DND-41 (cell line): ENCODE measurements around the gene NMBR.
A peak's percentile ranks its signal among the peaks of the same experiment; 100 is the strongest.
"Not testable (repeated sequence)": the region's sequence is repeated elsewhere in the genome, so short reads cannot be mapped to it uniquely, and the experiment has no call there.

ENCODE experiments used
- ATAC-seq: fragments of 200-7000 bp; cut with Tn5 transposase; 3 replicates; pipeline ENCODE4 v1.9.1; 2021; ENCODE audit warnings: low read depth; ENCODE audit not compliant: insufficient read depth
- DNase-seq: peaks from one replicate; pipeline ENCODE4 v3.0.0-alpha.2; 2020
- H2AFZ ChIP-seq: 2 replicates; pipeline ENCODE4 v1.6.0; 2012; ENCODE audit warnings: low read depth, low read length
- H3K27ac ChIP-seq: 2 replicates; pipeline ENCODE4 v1.5.1; 2012; ENCODE audit warnings: low read length, inconsistent platforms
- H3K27me3 ChIP-seq: fragments of 200-600 bp; sonication (generic); 2 replicates; pipeline ENCODE4 v1.6.0; 2012; ENCODE audit warnings: low read length, mild to moderate bottlenecking, inconsistent platforms; ENCODE audit not compliant: insufficient read depth, poor library complexity
- H3K36me3 ChIP-seq: 2 replicates; pipeline ENCODE4 v1.5.1; 2012; ENCODE audit warnings: low read length, inconsistent platforms; ENCODE audit not compliant: insufficient read depth
- H3K4me1 ChIP-seq: 2 replicates; pipeline ENCODE4 v1.5.1; 2012; ENCODE audit warnings: mild to moderate bottlenecking, low read length; ENCODE audit not compliant: insufficient read depth
- H3K4me2 ChIP-seq: 2 replicates; pipeline ENCODE4 v1.6.0; 2012; ENCODE audit warnings: mild to moderate bottlenecking, moderate library complexity, low read length, inconsistent platforms; ENCODE audit not compliant: insufficient read depth
- H3K4me3 ChIP-seq, 2 experiments: fragments of 200-600 bp in 1 of 2; shearing (Covaris generic) in 1 of 2; 2 replicates each; pipeline ENCODE4 v1.5.1; 2012 to 2016; ENCODE audit warnings: inconsistent platforms in 2 of 2, low read length in 2 of 2, mild to moderate bottlenecking in 2 of 2, low read depth in 1 of 2, moderate library complexity in 1 of 2
- H3K79me2 ChIP-seq: 2 replicates; pipeline ENCODE4 v1.6.0; 2012; ENCODE audit warnings: low read length, inconsistent platforms; ENCODE audit not compliant: insufficient read depth
- H3K9ac ChIP-seq: 2 replicates; pipeline ENCODE4 v1.6.0; 2012; ENCODE audit warnings: low read depth, mild to moderate bottlenecking, inconsistent platforms, low read length, moderate library complexity
- H3K9me3 ChIP-seq: 2 replicates; pipeline ENCODE4 v1.5.1; 2012; ENCODE audit warnings: low read length, moderate library complexity, mild to moderate bottlenecking, inconsistent platforms; ENCODE audit not compliant: insufficient read depth, severe bottlenecking
- H4K20me1 ChIP-seq: 2 replicates; pipeline ENCODE4 v1.6.0; 2012; ENCODE audit warnings: low read length; ENCODE audit not compliant: insufficient read depth
- CTCF ChIP-seq: IDR thresholded peaks from 2 replicates; pipeline ENCODE4 v1.5.1; 2012; ENCODE audit warnings: borderline replicate concordance, low read length, moderate library complexity, mild to moderate bottlenecking; ENCODE audit not compliant: poor library complexity, severe bottlenecking; ENCODE audit errors: extremely low read depth
- EZH2 ChIP-seq: IDR thresholded peaks from 3 replicates; pipeline ENCODE4 v1.6.1; 2012; ENCODE audit warnings: borderline replicate concordance, low read depth, mild to moderate bottlenecking, moderate library complexity, low read length, inconsistent platforms; ENCODE audit not compliant: severe bottlenecking

NMBR gene

GRCh38 chr6:142118925-142119324 lies 28.0 kb downstream of the NMBR start:
- Histone ChIP-seq H3K79me2 (no peaks in the 10 kb centered on the region), H4K20me1 (no peaks in the 10 kb centered on the region), H3K4me2 (no peak overlapping the region), H3K4me3 (no peak overlapping the region), H3K27me3 (no peaks in the 10 kb centered on the region), H3K9ac (no peak overlapping the region), H2AFZ (no peak overlapping the region), H3K4me1 (no peaks in the 10 kb centered on the region), H3K36me3 (no peaks in the 10 kb centered on the region), H3K27ac (no peak overlapping the region), H3K9me3 (no peaks in the 10 kb centered on the region)
- DNase-seq (no peak), ATAC-seq (no peak)
- TF ChIP-seq CTCF (no peak), EZH2 (no peak)

- Histone ChIP-seq H3K36me3 (no peaks in the 10 kb centered on the region), H4K20me1 (no peaks in the 10 kb centered on the region), H3K9ac (no peak overlapping the region), H3K27ac (no peak overlapping the region), H3K4me2 (no peak overlapping the region), H2AFZ (no peak overlapping the region), H3K9me3 (no peaks in the 10 kb centered on the region), H3K27me3 (no peaks in the 10 kb centered on the region), H3K4me3 (no peak overlapping the region), H3K4me1 (no peaks in the 10 kb centered on the region), H3K79me2 (no peaks in the 10 kb centered on the region)
- DNase-seq (no peak), ATAC-seq (no peak)
- TF ChIP-seq EZH2 (no peak), CTCF (no peak)
Measured at GRCh38 chr6:142118328-142118727, 28.6 kb downstream of the NMBR start.

GRCh38 chr6:142117366-142117765 lies 29.6 kb downstream of the NMBR start:
- H3K27ac ChIP-seq = no peak overlapping the region
- no peak overlapping the region for H3K9ac ChIP-seq
- no peak for ATAC-seq
- H2AFZ ChIP-seq = no peak overlapping the region
- no peak for TF ChIP-seq EZH2
- H3K79me2 ChIP-seq = no peaks in the 10 kb centered on the region
- H3K9me3 ChIP-seq = no peaks in the 10 kb centered on the region
- no peaks in the 10 kb centered on the region for H4K20me1 ChIP-seq
- no peaks in the 10 kb centered on the region for H3K4me1 ChIP-seq
- H3K4me3 ChIP-seq = no peak overlapping the region
- H3K4me2 ChIP-seq = no peak overlapping the region
- DNase-seq = no peak
- no peaks in the 10 kb centered on the region for H3K36me3 ChIP-seq
- H3K27me3 ChIP-seq = no peaks in the 10 kb centered on the region

- no peaks in the 10 kb centered on the region for H3K36me3 ChIP-seq
- no peak overlapping the region for H3K4me2 ChIP-seq
- H3K9me3 ChIP-seq = no peaks in the 10 kb centered on the region
- H3K79me2 ChIP-seq = no peaks in the 10 kb centered on the region
- H3K27ac ChIP-seq = no peak overlapping the region
- no peak overlapping the region for H3K4me3 ChIP-seq
- H3K9ac ChIP-seq = no peak overlapping the region
- no peaks in the 10 kb centered on the region for H3K27me3 ChIP-seq
- no peaks in the 10 kb centered on the region for H4K20me1 ChIP-seq
- peak; percentile 45; the same call in 2 of the 3 replicates for ATAC-seq
- H3K4me1 ChIP-seq = no peaks in the 10 kb centered on the region
- TF ChIP-seq CTCF (peak; percentile 83), EZH2 (no peak)
- no peak overlapping the region for H2AFZ ChIP-seq
- DNase-seq = peak; percentile 73
Measured at GRCh38 chr6:142112451-142113061, 34.4 kb downstream of the NMBR start.

- not testable (repeated sequence) for H4K20me1 ChIP-seq, H3K27me3 ChIP-seq, ATAC-seq, H3K27ac ChIP-seq, H3K4me2 ChIP-seq, DNase-seq, H2AFZ ChIP-seq, H3K79me2 ChIP-seq, H3K4me1 ChIP-seq, H3K4me3 ChIP-seq, H3K9ac ChIP-seq, H3K36me3 ChIP-seq, H3K9me3 ChIP-seq
Measured at GRCh38 chr6:142110820-142111219, 36.1 kb downstream of the NMBR start.

GRCh38 chr6:142104820-142105219 lies 42.1 kb downstream of the NMBR start:
- H4K20me1 ChIP-seq, H2AFZ ChIP-seq, H3K36me3 ChIP-seq, H3K4me1 ChIP-seq, H3K27ac ChIP-seq, H3K4me2 ChIP-seq, H3K27me3 ChIP-seq, H3K79me2 ChIP-seq, ATAC-seq, H3K9me3 ChIP-seq, H3K9ac ChIP-seq, DNase-seq, H3K4me3 ChIP-seq: not testable (repeated sequence)
